Measurements from ENCODE around the gene AP2A2. TPM values are rescaled to one million over a fixed set of nuclear protein-coding genes. Genes with fewer than 3 reads are reported as not detected.
A peak's percentile ranks its signal among the peaks of the same experiment; 100 is the strongest.

Gene AP2A2
- total and polyA plus RNA-seq, 2 donors (not counting 1 experiment from before 2014, with no cell fraction given): 53.1 to 57.0 TPM

DNA sequence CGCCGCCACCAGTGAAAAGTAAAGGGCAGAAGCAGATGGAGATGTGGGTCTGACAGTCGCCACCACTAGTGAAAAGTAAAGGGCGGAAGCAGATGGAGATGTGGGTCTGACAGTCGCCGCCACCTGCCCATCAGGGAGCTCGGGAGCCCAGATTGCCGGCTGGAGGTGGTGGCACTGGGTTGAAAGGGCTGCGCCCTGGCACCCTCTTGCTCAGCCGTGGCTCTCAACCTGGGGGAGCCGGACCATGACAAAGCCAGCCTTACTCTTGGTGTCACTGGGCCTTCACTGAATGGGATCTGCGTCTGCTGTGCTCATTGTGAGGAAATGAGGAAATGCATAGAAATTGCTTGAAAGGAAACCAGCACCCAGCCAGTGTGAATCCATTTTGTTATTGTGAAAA lies 36.3 kb downstream of the AP2A2 start:
- ATAC-seq (ENCODE audit: low read depth): no peak
- H3K9me3 Mint-ChIP-seq (ENCODE audit: insufficient read depth): no peaks in the 10 kb centered on the region
- POLR2A ChIA-PET: no interaction called here
- peaks cover 5% of the 10 kb centered on the region for H3K4me1 Mint-ChIP-seq
- Histone ChIP-seq H4K20me1 (ENCODE audit: control insufficient read depth, insufficient read depth, low read length, poor library complexity, severe bottlenecking) (peaks cover 2% of the 10 kb centered on the region), H3K4me1 (ENCODE audit: control insufficient read depth in 2 of 2, insufficient read depth in 2 of 2, low read length in 2 of 2) (no peaks in the 10 kb centered on the region), H3K27ac (ENCODE audit: low read length in 2 of 2) (peak overlapping the region in 1 of 2 donors; percentile 67), H3K79me2 (ENCODE audit: control insufficient read depth, insufficient read depth, low read length) (peaks cover 16% of the 10 kb centered on the region), H3K9me3 (ENCODE audit: control extremely low read depth in 1 of 3, control insufficient read depth in 2 of 3, insufficient read depth in 1 of 3, low read length in 2 of 3) (no peaks in the 10 kb centered on the region), H3K4me2 (replicated peaks; ENCODE audit: low read depth, low read length, poor library complexity, severe bottlenecking) (no peak overlapping the region), H2AFZ (ENCODE audit: insufficient read depth, low read depth, low read length, poor library complexity, severe bottlenecking) (no peak overlapping the region), H3K27me3 (replicated peaks in 1 of 4; ENCODE audit: control extremely low read depth in 1 of 4, control insufficient read depth in 3 of 4, insufficient read depth in 4 of 4, low read length in 3 of 4) (no peaks in the 10 kb centered on the region), H3K36me3 (replicated peaks in 1 of 2; ENCODE audit: control extremely low read depth in 1 of 2, control insufficient read depth in 1 of 2, extremely low read depth in 1 of 2, insufficient read depth in 2 of 2, low read length in 1 of 2) (peaks cover 0 to 31% of the 10 kb centered on the region in 2 experiments), H3K4me3 (ENCODE audit: control extremely low read depth in 1 of 5, extremely low read depth in 1 of 5, insufficient read depth in 1 of 5, low read depth in 2 of 5, low read length in 4 of 5) (no peak overlapping the region), H3K9ac (ENCODE audit: low read length) (no peak overlapping the region)
- CTCF ChIA-PET: no interaction called here
- no peaks in the 10 kb centered on the region for H3K27me3 Mint-ChIP-seq
- TF ChIP-seq, protein P1, sequence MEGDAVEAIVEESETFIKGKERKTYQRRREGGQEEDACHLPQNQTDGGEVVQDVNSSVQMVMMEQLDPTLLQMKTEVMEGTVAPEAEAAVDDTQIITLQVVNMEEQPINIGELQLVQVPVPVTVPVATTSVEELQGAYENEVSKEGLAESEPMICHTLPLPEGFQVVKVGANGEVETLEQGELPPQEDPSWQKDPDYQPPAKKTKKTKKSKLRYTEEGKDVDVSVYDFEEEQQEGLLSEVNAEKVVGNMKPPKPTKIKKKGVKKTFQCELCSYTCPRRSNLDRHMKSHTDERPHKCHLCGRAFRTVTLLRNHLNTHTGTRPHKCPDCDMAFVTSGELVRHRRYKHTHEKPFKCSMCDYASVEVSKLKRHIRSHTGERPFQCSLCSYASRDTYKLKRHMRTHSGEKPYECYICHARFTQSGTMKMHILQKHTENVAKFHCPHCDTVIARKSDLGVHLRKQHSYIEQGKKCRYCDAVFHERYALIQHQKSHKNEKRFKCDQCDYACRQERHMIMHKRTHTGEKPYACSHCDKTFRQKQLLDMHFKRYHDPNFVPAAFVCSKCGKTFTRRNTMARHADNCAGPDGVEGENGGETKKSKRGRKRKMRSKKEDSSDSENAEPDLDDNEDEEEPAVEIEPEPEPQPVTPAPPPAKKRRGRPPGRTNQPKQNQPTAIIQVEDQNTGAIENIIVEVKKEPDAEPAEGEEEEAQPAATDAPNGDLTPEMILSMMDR (IDR thresholded peaks at IDR 0.05): no peak
- TF ChIP-seq EZH2 (IDR thresholded peaks at IDR 0.05; ENCODE audit: borderline replicate concordance, insufficient read depth, low read depth, low read length, poor library complexity, severe bottlenecking): no peak
- DNase-seq: no peak
- intact Hi-C loops (cut with micrococcal nuclease): no loop called here
- H3K27ac Mint-ChIP-seq: no peak overlapping the region
- H3K4me3 Mint-ChIP-seq: no peak overlapping the region
- 89% methylated on average over 11 of the region's 12 CpGs for WGBS (ENCODE audit: insufficient coverage)

DNA sequence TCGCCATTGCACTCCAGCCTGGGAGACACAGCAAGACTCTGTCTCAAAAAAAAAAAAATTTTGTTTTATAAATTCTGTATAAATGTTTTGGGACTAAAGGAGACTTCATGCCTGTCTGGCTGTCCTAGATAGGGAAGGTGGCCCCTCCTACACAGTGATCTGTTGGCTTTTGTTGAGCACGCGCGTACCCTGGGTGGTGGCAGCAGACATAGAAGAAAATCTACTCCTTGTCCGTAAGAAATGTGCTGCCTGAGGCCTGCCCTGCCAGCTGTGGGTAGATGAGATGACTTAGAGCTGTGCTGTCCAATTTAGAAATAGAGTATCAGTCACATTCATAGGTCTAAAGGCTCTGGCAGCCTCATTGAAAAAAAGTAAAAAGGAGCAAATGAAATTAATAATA lies 37.0 kb downstream of the AP2A2 start:
- DNase-seq (no peak), ATAC-seq (ENCODE audit: low read depth) (no peak)
- H4K20me1 ChIP-seq (ENCODE audit: control insufficient read depth, insufficient read depth, low read length, poor library complexity, severe bottlenecking): no peaks in the 10 kb centered on the region
- no peaks in the 10 kb centered on the region for H3K9me3 ChIP-seq (ENCODE audit: control extremely low read depth in 1 of 3, control insufficient read depth in 2 of 3, insufficient read depth in 1 of 3, low read length in 2 of 3)
- Mint-ChIP-seq H3K27me3 (no peaks in the 10 kb centered on the region), H3K27ac (no peak overlapping the region), H3K4me3 (no peak overlapping the region), H3K9me3 (ENCODE audit: insufficient read depth) (no peaks in the 10 kb centered on the region), H3K4me1 (peaks cover 5% of the 10 kb centered on the region)
- H3K4me1 ChIP-seq (ENCODE audit: control insufficient read depth in 2 of 2, insufficient read depth in 2 of 2, low read length in 2 of 2): no peaks in the 10 kb centered on the region
- intact Hi-C loops (cut with micrococcal nuclease): no loop called here
- H3K9ac ChIP-seq (ENCODE audit: low read length): no peak overlapping the region
- ChIA-PET POLR2A (no interaction called here), CTCF (no interaction called here)
- WGBS (ENCODE audit: insufficient coverage): 100% methylated on average over 4 of the region's 5 CpGs
- H3K79me2 ChIP-seq (ENCODE audit: control insufficient read depth, insufficient read depth, low read length): peaks cover 16% of the 10 kb centered on the region
- no peak overlapping the region for H3K4me2 ChIP-seq (replicated peaks; ENCODE audit: low read depth, low read length, poor library complexity, severe bottlenecking)
- peak overlapping the region in 1 of 2 donors; percentile 67 for H3K27ac ChIP-seq (ENCODE audit: low read length in 2 of 2)
- no peak overlapping the region for H2AFZ ChIP-seq (ENCODE audit: insufficient read depth, low read depth, low read length, poor library complexity, severe bottlenecking)
- H3K27me3 ChIP-seq (replicated peaks in 1 of 4; ENCODE audit: control extremely low read depth in 1 of 4, control insufficient read depth in 3 of 4, insufficient read depth in 4 of 4, low read length in 3 of 4): no peaks in the 10 kb centered on the region
- peaks cover 0 to 28% of the 10 kb centered on the region in 2 experiments for H3K36me3 ChIP-seq (replicated peaks in 1 of 2; ENCODE audit: control extremely low read depth in 1 of 2, control insufficient read depth in 1 of 2, extremely low read depth in 1 of 2, insufficient read depth in 2 of 2, low read length in 1 of 2)
- TF ChIP-seq, protein P1 (IDR thresholded peaks at IDR 0.05): no peak
- no peak for TF ChIP-seq EZH2 (IDR thresholded peaks at IDR 0.05; ENCODE audit: borderline replicate concordance, insufficient read depth, low read depth, low read length, poor library complexity, severe bottlenecking)
- no peak overlapping the region for H3K4me3 ChIP-seq (ENCODE audit: control extremely low read depth in 1 of 5, extremely low read depth in 1 of 5, insufficient read depth in 1 of 5, low read depth in 2 of 5, low read length in 4 of 5)

Measured in B cell (primary cell).